ENCODE measurements around the gene WNT10A. TPM values are rescaled to one million over a fixed set of nuclear protein-coding genes. Genes with fewer than 3 reads are reported as not detected.
A peak's percentile ranks its signal among the peaks of the same experiment; 100 is the strongest.

WNT10A gene
- polyA plus RNA-seq, 1 of the 3 experiments (the other 2 are of a cell fraction): 0.02 TPM

- TF ChIP-seq REST (IDR thresholded peaks at IDR 0.05; ENCODE audit: low read depth, low read length): no peak
- no peak for TF ChIP-seq RFX5 (IDR thresholded peaks at IDR 0.05; ENCODE audit: low read length)
- peak; percentile 6; the same call in 1 of the 2 replicates for TF ChIP-seq ELF1 (IDR thresholded peaks at IDR 0.05)
- TF ChIP-seq IRF3 (IDR thresholded peaks at IDR 0.05; ENCODE audit: low read depth, low read length): no peak
- peak; percentile 65; the same call in 1 of the 2 replicates for TF ChIP-seq TAF1 (IDR thresholded peaks at IDR 0.05; ENCODE audit: borderline replicate concordance, low read depth, low read length)
- TF ChIP-seq MXI1 (IDR thresholded peaks at IDR 0.05; ENCODE audit: low read depth, low read length): peak; percentile 96
- TF ChIP-seq TEAD4 (IDR thresholded peaks at IDR 0.05; ENCODE audit: borderline replicate concordance, insufficient read depth): no peak
- no peak for TF ChIP-seq EZH2phosphoT487 (IDR thresholded peaks at IDR 0.05; ENCODE audit: borderline replicate concordance, low read depth)
- TF ChIP-seq NFIC (IDR thresholded peaks at IDR 0.05; ENCODE audit: borderline replicate concordance): no peak
Observed at GRCh38 chr2:218908721-218909619, 28.3 kb downstream of the WNT10A start (continued).

GRCh38 chr2:218910741-218911140 lies 30.1 kb downstream of the WNT10A start:
- no peak overlapping the region for H3K9ac ChIP-seq
- ChIA-PET CTCF (interaction anchor here (0.9 to 10.8 kb wide), 9 partner anchors 13 to 193 kb away, joined by 3 to 80 read pairs (median 3); partner anchors contain the start of gene CDK5R2), POLR2A (interaction anchor here (1.9 kb wide), 1 partner anchor 53 kb away, joined by 6 read pairs; no protein-coding TSS in a partner anchor)
- no peak overlapping the region for H3K4me2 ChIP-seq
- 92% methylated on average over 6 of the region's 6 CpGs for WGBS (ENCODE audit: low lambda C conversion rate)
- no peaks in the 10 kb centered on the region for H3K36me3 ChIP-seq (replicated peaks in 1 of 2; ENCODE audit: control insufficient read depth in 1 of 2, insufficient read depth in 2 of 2, low read length in 1 of 2)
- H4K20me1 ChIP-seq (ENCODE audit: insufficient read depth): no peaks in the 10 kb centered on the region
- no peak overlapping the region for H3K4me3 ChIP-seq (ENCODE audit: low read depth in 2 of 2, low read length in 1 of 2)
- no peak overlapping the region for H3K27ac ChIP-seq (ENCODE audit: low read depth in 2 of 2, low read length in 1 of 2)
- H3F3A ChIP-seq (replicated peaks; ENCODE audit: insufficient read depth): no peaks in the 10 kb centered on the region
- no peaks in the 10 kb centered on the region for H3K27me3 ChIP-seq (ENCODE audit: insufficient read depth)
- no peak for TF ChIP-seq FOXJ3 (CRISPR knock-in tag; IDR thresholded peaks at IDR 0.05)
- TF ChIP-seq SIN3A (IDR thresholded peaks at IDR 0.05; ENCODE audit: borderline replicate concordance, low read depth, low read length): no peak
- TF ChIP-seq NRF1 (IDR thresholded peaks at IDR 0.05; ENCODE audit: low read depth, low read length): no peak
- TF ChIP-seq RFX5 (IDR thresholded peaks at IDR 0.05; ENCODE audit: low read length): no peak
- TF ChIP-seq GATA2 (CRISPR knock-in tag; IDR thresholded peaks at IDR 0.05): no peak
- TF ChIP-seq TAF1 (IDR thresholded peaks at IDR 0.05; ENCODE audit: borderline replicate concordance, low read depth, low read length): no peak
- TF ChIP-seq EP300 (IDR thresholded peaks at IDR 0.05; ENCODE audit: borderline replicate concordance in 1 of 2, low read depth in 1 of 2, low read length in 1 of 2): no peak
- no peak overlapping the region for H2AFZ ChIP-seq (ENCODE audit: low read depth)
- no peak for DNase-seq
- no peaks in the 10 kb centered on the region for H3K9me2 ChIP-seq
- no peaks in the 10 kb centered on the region for H3K9me3 ChIP-seq
- no peaks in the 10 kb centered on the region for H3K79me2 ChIP-seq (ENCODE audit: insufficient read depth)
- peaks cover 10 to 11% of the 10 kb centered on the region in 2 experiments for H3K4me1 ChIP-seq (ENCODE audit: control insufficient read depth in 1 of 2, insufficient read depth in 2 of 2, low read depth in 1 of 2, low read length in 1 of 2)

Measured in SK-N-SH (cell line).